ENCODE data around the gene ZNF787. TPM values are rescaled to one million over a fixed set of nuclear protein-coding genes. Genes with fewer than 3 reads are reported as not detected.

Gene ZNF787
- total and polyA plus RNA-seq, 2 of the 13 experiments (the other 11 are each of a cell fraction or from before 2014, with no cell fraction given) = 15.1 to 42.8 TPM

DNA sequence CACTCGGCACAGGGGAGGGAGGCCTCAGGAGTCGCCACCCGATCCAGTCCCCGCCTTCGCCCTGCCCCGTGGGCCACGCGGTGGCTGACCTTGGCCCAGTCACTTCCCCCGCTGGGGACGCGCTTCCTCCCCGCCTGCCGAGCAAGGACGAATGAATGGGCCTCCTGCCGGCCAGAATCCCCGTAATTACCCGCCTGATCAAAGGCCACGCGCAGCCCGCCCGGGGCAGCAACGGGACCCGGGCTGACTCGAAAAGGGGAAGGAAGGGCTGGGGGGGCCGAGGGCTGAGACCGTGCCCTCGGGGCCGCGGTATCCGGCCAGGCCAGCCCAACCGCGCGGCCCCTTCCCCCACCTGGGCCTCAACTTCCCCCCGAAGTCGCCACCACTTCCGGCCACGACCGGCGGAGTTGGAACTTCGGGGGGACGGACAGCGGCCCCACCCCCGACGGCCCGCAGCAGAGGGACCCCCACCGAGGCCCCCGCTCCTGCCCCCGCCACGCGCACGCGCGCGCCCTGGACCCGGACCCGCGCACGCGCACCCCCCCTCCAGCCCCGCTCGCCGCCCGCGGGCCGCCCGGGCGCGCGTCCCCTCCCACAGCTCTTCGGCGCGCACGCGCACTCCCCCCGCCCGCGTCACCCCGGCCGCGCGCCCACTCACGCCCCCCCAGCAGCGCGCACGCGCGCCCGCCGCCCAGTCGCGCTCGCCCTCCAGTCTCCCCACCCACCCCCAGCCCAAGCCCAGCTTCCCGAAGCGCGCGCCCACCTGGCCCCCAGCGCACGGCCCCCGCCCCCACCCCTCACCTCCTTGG is 520 bp downstream of the ZNF787 start (continued):
- peak; percentile 58; the same call in 1 of the 2 replicates for TF ChIP-seq SOX5 (CRISPR knock-in tag; IDR thresholded peaks at IDR 0.05; ENCODE audit: borderline replicate concordance)
- TF ChIP-seq, protein P1, sequence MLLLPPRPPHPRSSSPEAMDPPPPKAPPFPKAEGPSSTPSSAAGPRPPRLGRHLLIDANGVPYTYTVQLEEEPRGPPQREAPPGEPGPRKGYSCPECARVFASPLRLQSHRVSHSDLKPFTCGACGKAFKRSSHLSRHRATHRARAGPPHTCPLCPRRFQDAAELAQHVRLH (CRISPR knock-in tag; IDR thresholded peaks at IDR 0.05; ENCODE audit: borderline replicate concordance, low read depth) = peak; percentile 88; the same call in 1 of the 2 replicates
- no peak for TF ChIP-seq ISX (CRISPR knock-in tag; conservative IDR thresholded peaks at IDR 0.05)
- TF ChIP-seq MAFK (conservative IDR thresholded peaks at IDR 0.05 in 1 of 2, IDR thresholded peaks at IDR 0.05 in 1 of 2; ENCODE audit: low read length in 2 of 2) = no peak
- TF ChIP-seq ONECUT2 (CRISPR knock-in tag; IDR thresholded peaks at IDR 0.05) = no peak
- no peak for TF ChIP-seq PRMT3 (CRISPR knock-in tag; IDR thresholded peaks at IDR 0.05; ENCODE audit: borderline replicate concordance, low read depth)
- TF ChIP-seq ZNF263 (CRISPR knock-in tag; IDR thresholded peaks at IDR 0.05) = peak; percentile 53; the same call in 1 of the 2 replicates
- no peak for TF ChIP-seq ZNF781 (CRISPR knock-in tag; IDR thresholded peaks at IDR 0.05; ENCODE audit: borderline replicate concordance, not compliant biosample characterization)
- 0 out of 2 replicates have a peak, but pooled peaks have one; percentile 2 for TF ChIP-seq ZSCAN21 (CRISPR knock-in tag; IDR thresholded peaks at IDR 0.05; ENCODE audit: borderline replicate concordance)
- TF ChIP-seq AHR (CRISPR knock-in tag; IDR thresholded peaks at IDR 0.05) = peak; percentile 85; the same call in 1 of the 2 replicates
- TF ChIP-seq, protein P2, sequence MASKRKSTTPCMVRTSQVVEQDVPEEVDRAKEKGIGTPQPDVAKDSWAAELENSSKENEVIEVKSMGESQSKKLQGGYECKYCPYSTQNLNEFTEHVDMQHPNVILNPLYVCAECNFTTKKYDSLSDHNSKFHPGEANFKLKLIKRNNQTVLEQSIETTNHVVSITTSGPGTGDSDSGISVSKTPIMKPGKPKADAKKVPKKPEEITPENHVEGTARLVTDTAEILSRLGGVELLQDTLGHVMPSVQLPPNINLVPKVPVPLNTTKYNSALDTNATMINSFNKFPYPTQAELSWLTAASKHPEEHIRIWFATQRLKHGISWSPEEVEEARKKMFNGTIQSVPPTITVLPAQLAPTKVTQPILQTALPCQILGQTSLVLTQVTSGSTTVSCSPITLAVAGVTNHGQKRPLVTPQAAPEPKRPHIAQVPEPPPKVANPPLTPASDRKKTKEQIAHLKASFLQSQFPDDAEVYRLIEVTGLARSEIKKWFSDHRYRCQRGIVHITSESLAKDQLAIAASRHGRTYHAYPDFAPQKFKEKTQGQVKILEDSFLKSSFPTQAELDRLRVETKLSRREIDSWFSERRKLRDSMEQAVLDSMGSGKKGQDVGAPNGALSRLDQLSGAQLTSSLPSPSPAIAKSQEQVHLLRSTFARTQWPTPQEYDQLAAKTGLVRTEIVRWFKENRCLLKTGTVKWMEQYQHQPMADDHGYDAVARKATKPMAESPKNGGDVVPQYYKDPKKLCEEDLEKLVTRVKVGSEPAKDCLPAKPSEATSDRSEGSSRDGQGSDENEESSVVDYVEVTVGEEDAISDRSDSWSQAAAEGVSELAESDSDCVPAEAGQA (IDR thresholded peaks at IDR 0.05; ENCODE audit: low read depth) = no peak
- TF ChIP-seq, protein P2 (CRISPR knock-in tag; IDR thresholded peaks at IDR 0.05; ENCODE audit: borderline replicate concordance) = no peak
- no peak for TF ChIP-seq SOX13 (IDR thresholded peaks at IDR 0.05)
- peak in 1 of 2 experiments; percentile 47; a peak in 2 of 4 replicates for TF ChIP-seq SOX13 (CRISPR knock-in tag; conservative IDR thresholded peaks at IDR 0.05 in 1 of 2, IDR thresholded peaks at IDR 0.05 in 1 of 2)
- peak; percentile 70 for TF ChIP-seq HIVEP1 (CRISPR knock-in tag; IDR thresholded peaks at IDR 0.05)
- 0 out of 2 replicates have a peak, but pooled peaks have one; percentile 50 for TF ChIP-seq ZNF124 (CRISPR knock-in tag; IDR thresholded peaks at IDR 0.05)
- no peak for TF ChIP-seq PAF1 (CRISPR knock-in tag; IDR thresholded peaks at IDR 0.05)
- TF ChIP-seq EED (CRISPR knock-in tag; IDR thresholded peaks at IDR 0.05) = no peak
- TF ChIP-seq TAF1 (CRISPR knock-in tag; IDR thresholded peaks at IDR 0.05) = peak; percentile 84
- TF ChIP-seq, protein P3, sequence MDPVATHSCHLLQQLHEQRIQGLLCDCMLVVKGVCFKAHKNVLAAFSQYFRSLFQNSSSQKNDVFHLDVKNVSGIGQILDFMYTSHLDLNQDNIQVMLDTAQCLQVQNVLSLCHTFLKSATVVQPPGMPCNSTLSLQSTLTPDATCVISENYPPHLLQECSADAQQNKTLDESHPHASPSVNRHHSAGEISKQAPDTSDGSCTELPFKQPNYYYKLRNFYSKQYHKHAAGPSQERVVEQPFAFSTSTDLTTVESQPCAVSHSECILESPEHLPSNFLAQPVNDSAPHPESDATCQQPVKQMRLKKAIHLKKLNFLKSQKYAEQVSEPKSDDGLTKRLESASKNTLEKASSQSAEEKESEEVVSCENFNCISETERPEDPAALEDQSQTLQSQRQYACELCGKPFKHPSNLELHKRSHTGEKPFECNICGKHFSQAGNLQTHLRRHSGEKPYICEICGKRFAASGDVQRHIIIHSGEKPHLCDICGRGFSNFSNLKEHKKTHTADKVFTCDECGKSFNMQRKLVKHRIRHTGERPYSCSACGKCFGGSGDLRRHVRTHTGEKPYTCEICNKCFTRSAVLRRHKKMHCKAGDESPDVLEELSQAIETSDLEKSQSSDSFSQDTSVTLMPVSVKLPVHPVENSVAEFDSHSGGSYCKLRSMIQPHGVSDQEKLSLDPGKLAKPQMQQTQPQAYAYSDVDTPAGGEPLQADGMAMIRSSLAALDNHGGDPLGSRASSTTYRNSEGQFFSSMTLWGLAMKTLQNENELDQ (CRISPR knock-in tag; IDR thresholded peaks at IDR 0.05; ENCODE audit: borderline replicate concordance) = no peak
- peak; percentile 61 for TF ChIP-seq GABPA (IDR thresholded peaks at IDR 0.05; ENCODE audit: low read depth, low read length)
- TF ChIP-seq GABPA (CRISPR knock-in tag; IDR thresholded peaks at IDR 0.05; ENCODE audit: low read depth) = peak; percentile 80

Measured in HepG2 (cell line).